Epithelial cell of esophagus (primary cell): Measurements from ENCODE around the gene RXFP2.

Source experiments
- DNase-seq: peaks from one replicate; pipeline ENCODE4 v3.0.0; 2010; ENCODE audit warnings: low read depth
- H3K4me3 ChIP-seq: 2 replicates; pipeline ENCODE4 v1.5.1; 2011; ENCODE audit warnings: mild to moderate bottlenecking, low read length, control low read depth
- TF ChIP-seq, protein P1 (sequence below): IDR thresholded peaks from 2 replicates; pipeline ENCODE4 v1.5.1; 2011; ENCODE audit warnings: low read depth, mild to moderate bottlenecking, low read length, control low read depth, inconsistent platforms; ENCODE audit not compliant: insufficient read depth; ENCODE audit errors: missing control alignments

Gene RXFP2

DNA sequence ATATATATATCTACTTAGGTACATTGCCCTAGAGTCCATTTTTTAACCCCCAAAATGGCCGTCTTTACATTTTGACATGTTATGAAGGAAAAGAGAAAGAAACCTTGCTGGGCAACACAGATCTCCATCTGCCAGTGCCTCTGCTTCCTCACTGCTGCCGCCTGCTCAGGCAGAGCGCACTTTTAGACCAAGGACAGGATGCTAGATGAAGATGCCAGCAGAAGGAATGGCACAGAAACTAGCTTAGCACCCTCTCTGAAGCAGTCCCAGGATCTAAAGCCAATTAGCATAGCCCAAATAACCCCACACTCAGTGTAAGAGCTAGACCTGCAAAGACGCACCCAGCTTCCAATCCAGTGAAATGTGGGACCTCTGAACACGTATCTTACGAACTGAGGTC, 111.9 kb downstream of the RXFP2 start:
- no peak for DNase-seq
- TF ChIP-seq, protein P1, sequence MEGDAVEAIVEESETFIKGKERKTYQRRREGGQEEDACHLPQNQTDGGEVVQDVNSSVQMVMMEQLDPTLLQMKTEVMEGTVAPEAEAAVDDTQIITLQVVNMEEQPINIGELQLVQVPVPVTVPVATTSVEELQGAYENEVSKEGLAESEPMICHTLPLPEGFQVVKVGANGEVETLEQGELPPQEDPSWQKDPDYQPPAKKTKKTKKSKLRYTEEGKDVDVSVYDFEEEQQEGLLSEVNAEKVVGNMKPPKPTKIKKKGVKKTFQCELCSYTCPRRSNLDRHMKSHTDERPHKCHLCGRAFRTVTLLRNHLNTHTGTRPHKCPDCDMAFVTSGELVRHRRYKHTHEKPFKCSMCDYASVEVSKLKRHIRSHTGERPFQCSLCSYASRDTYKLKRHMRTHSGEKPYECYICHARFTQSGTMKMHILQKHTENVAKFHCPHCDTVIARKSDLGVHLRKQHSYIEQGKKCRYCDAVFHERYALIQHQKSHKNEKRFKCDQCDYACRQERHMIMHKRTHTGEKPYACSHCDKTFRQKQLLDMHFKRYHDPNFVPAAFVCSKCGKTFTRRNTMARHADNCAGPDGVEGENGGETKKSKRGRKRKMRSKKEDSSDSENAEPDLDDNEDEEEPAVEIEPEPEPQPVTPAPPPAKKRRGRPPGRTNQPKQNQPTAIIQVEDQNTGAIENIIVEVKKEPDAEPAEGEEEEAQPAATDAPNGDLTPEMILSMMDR = no peak
- H3K4me3 ChIP-seq = no peak overlapping the region
